NK-92 (cell line): ENCODE data around the gene CFAP161.
"Not testable (repeated sequence)": the region's sequence is repeated elsewhere in the genome, so short reads cannot be mapped to it uniquely, and the experiment has no call there.

Experiments used
- DNase-seq: peaks from one replicate; lab custom pipeline; 2025; ENCODE audit not compliant: unreplicated experiment; lab: John Stamatoyannopoulos, UW

CFAP161 gene

GRCh38 chr15:81157195-81157938 lies 23.3 kb downstream of the CFAP161 start:
- DNase-seq = no peak

GRCh38 chr15:81157939-81158223 lies 23.8 kb downstream of the CFAP161 start:
- no peak for DNase-seq

GRCh38 chr15:81158561-81158960 lies 24.5 kb downstream of the CFAP161 start:
- DNase-seq = not testable (repeated sequence)

- DNase-seq = no peak
These were observed 26.5 kb downstream of the CFAP161 start for GRCh38 chr15:81160312-81161159.

- no peak for DNase-seq
These were observed 27.1 kb downstream of the CFAP161 start for GRCh38 chr15:81161160-81161673.

GRCh38 chr15:81161851-81162250 lies 27.8 kb downstream of the CFAP161 start:
- no peak for DNase-seq

- DNase-seq = no peak
These were observed 30.1 kb downstream of the CFAP161 start for GRCh38 chr15:81163961-81164800.

GRCh38 chr15:81165535-81165934 lies 31.5 kb downstream of the CFAP161 start:
- no peak for DNase-seq

- no peak for DNase-seq
These were observed 32.7 kb downstream of the CFAP161 start for GRCh38 chr15:81166636-81167305.

GRCh38 chr15:81168131-81168526 lies 34.1 kb downstream of the CFAP161 start:
- DNase-seq = no peak

- DNase-seq = no peak
These were observed 34.6 kb downstream of the CFAP161 start for GRCh38 chr15:81168644-81169043.

GRCh38 chr15:81170511-81170910 lies 36.4 kb downstream of the CFAP161 start:
- no peak for DNase-seq

GRCh38 chr15:81171286-81171685 lies 37.2 kb downstream of the CFAP161 start:
- DNase-seq = no peak

- DNase-seq = no peak
These were observed 40.2 kb downstream of the CFAP161 start for GRCh38 chr15:81174125-81174791.

GRCh38 chr15:81174792-81175327 lies 40.8 kb downstream of the CFAP161 start:
- DNase-seq = no peak

GRCh38 chr15:81175496-81175895 lies 41.4 kb downstream of the CFAP161 start:
- DNase-seq = no peak

- no peak for DNase-seq
These were observed 42.3 kb downstream of the CFAP161 start for GRCh38 chr15:81176291-81176893.

- no peak for DNase-seq
These were observed 44.3 kb downstream of the CFAP161 start for GRCh38 chr15:81178365-81178764.

- no peak for DNase-seq
These were observed 47.1 kb downstream of the CFAP161 start for GRCh38 chr15:81181220-81181619.
